HEK293T (cell line): Measurements from ENCODE around the gene KCNMA1.

ENCODE experiments used
- BHLHE40 ChIP-seq: fragments of 450-650 bp; IDR thresholded peaks from 2 replicates; pipeline ENCODE4 v1.6.1; 2016; ENCODE audit warnings: mild to moderate bottlenecking, moderate library complexity, borderline replicate concordance
- ELF4 ChIP-seq: fragments of 450-650 bp; IDR thresholded peaks from 2 replicates; pipeline ENCODE4 v1.6.1; 2017; ENCODE audit warnings: antibody characterized with exemption
- NFRKB ChIP-seq: fragments of 450-650 bp; IDR thresholded peaks from 2 replicates; pipeline ENCODE4 v1.6.1; 2016; ENCODE audit warnings: mild to moderate bottlenecking, moderate library complexity
- SP1 ChIP-seq: fragments of 450-650 bp; IDR thresholded peaks from 2 replicates; pipeline ENCODE4 v1.6.1; 2017
- SUZ12 ChIP-seq: fragments of 450-650 bp; IDR thresholded peaks from 2 replicates; pipeline ENCODE4 v1.6.1; 2016; ENCODE audit warnings: mild to moderate bottlenecking
- ZNF384 ChIP-seq: fragments of 450-650 bp; IDR thresholded peaks from 2 replicates; pipeline ENCODE4 v1.6.1; 2016
- TF ChIP-seq, protein P1 (sequence below): fragments of 450-650 bp; IDR thresholded peaks from 2 replicates; pipeline ENCODE4 v1.6.1; 2016

DNA sequence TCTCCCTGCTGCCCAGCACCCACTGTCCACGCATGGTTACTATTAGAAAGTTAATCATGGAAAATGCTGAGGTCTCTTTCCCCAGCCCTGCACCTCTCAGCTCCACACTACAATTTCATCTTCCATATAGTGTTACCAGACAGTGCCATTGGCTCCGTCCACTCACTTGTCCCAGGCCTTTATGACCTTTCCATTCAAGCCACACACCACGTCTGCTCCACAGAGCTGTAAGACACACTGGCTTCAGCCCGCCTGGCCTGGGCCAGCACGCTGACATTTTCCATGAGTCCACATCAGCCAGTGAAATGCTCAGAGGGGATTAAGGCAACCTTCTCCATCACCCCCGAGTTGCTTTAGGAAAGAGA, 118.7 kb downstream of the KCNMA1 start:
- TF ChIP-seq ELF4 (no peak), ZNF384 (no peak), SUZ12 (no peak), BHLHE40 (no peak), NFRKB (no peak), SP1 (no peak)
- TF ChIP-seq, protein P1, sequence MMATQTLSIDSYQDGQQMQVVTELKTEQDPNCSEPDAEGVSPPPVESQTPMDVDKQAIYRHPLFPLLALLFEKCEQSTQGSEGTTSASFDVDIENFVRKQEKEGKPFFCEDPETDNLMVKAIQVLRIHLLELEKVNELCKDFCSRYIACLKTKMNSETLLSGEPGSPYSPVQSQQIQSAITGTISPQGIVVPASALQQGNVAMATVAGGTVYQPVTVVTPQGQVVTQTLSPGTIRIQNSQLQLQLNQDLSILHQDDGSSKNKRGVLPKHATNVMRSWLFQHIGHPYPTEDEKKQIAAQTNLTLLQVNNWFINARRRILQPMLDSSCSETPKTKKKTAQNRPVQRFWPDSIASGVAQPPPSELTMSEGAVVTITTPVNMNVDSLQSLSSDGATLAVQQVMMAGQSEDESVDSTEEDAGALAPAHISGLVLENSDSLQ = no peak
